Tibial nerve (tissue), 4 donors: ENCODE results near the gene USP13. TPM values are rescaled to one million over a fixed set of nuclear protein-coding genes. Genes with fewer than 3 reads are reported as not detected.

Experiments used
- DNase-seq, 2 donors: peaks; one replicate each; pipeline ENCODE4 v3.0.0-alpha.2; 2019; ENCODE audit warnings: low spot score in 2 of 2
- H3K27ac ChIP-seq, 4 donors: fragments of 200-600 bp; sonication (generic) in 3 of 4; one replicate each; pipeline ENCODE4 v1.5.1; 2017 to 2019; ENCODE audit warnings: mild to moderate bottlenecking in 1 of 4
- H3K27me3 ChIP-seq, 2 donors: fragments of 200-600 bp; sonication (generic) in 1 of 2; one replicate each; pipeline versions ENCODE4 v1.5.1 to v1.6.0; 2017 to 2019
- H3K36me3 ChIP-seq, 3 donors: fragments of 200-600 bp; sonication (generic); one replicate each; pipeline ENCODE4 v1.5.1; 2018 to 2019
- H3K4me1 ChIP-seq, 4 donors: fragments of 200-600 bp; sonication (generic) in 3 of 4; one replicate each; pipeline ENCODE4 v1.5.1; 2017 to 2019
- H3K4me3 ChIP-seq, 4 donors: fragments of 200-600 bp; sonication (generic) in 3 of 4; one replicate each; pipeline ENCODE4 v1.5.1; 2017 to 2019; ENCODE audit warnings: mild to moderate bottlenecking in 1 of 4, moderate library complexity in 1 of 4
- H3K9me3 ChIP-seq, 4 donors: fragments of 200-600 bp; sonication (generic) in 3 of 4; one replicate each; pipeline ENCODE4 v1.5.1; 2017 to 2019
- EP300 ChIP-seq, 2 donors: sonication (generic); formaldehyde crosslinking; IDR thresholded peaks; one replicate each; pipeline ENCODE4 v1.6.1; 2017; ENCODE audit warnings: antibody characterized with exemption in 2 of 2, mild to moderate bottlenecking in 1 of 2
- POLR2A ChIP-seq, 2 donors: fragments of 450-650 bp; IDR thresholded peaks; one replicate each; pipeline ENCODE4 v1.6.1; 2017; ENCODE audit warnings: antibody characterized with exemption in 2 of 2, mild to moderate bottlenecking in 2 of 2, moderate library complexity in 2 of 2
- WGBS, 2 donors: methylation state at CpG; one replicate each; pipeline ENCODE4 v1.1.5; 2018; 5-methylcytosine and 5-hydroxymethylcytosine counted together
- total RNA-seq, 4 donors: library from RNA; depleted of rRNA; stranded (reverse); fragments of >200 nt; gene quantifications; one replicate each; pipeline ENCODE4 v1.1.0, GENCODE V29; 2016
- TF ChIP-seq, protein P1 (sequence below), 5 experiments: fragments of 200-600 bp in 3 of 5; fragments of 450-650 bp in 2 of 5; sonication (generic) in 3 of 5; IDR thresholded peaks; one replicate each; pipeline ENCODE4 v1.5.1; 2016 to 2019; ENCODE audit warnings: antibody characterized with exemption in 5 of 5, mild to moderate bottlenecking in 3 of 5, moderate library complexity in 2 of 5

Gene USP13
- total RNA-seq, 4 donors from 2014 or later: 9.8 to 16.7 (median 14.2) TPM

- no peak for DNase-seq
- 44 to 65% methylated on average over 1 of the region's 1 CpG for WGBS, 2 donors
- Histone ChIP-seq H3K4me1 (peaks cover 0 to 30% (median 2%) of the 10 kb centered on the region in 4 donors), H3K27me3 (no peaks in the 10 kb centered on the region), H3K4me3 (no peak overlapping the region), H3K9me3 (no peaks in the 10 kb centered on the region), H3K27ac (no peak overlapping the region), H3K36me3 (no peaks in the 10 kb centered on the region)
- no peak for TF ChIP-seq EP300 (IDR thresholded peaks at IDR 0.05)
- TF ChIP-seq POLR2A (IDR thresholded peaks at IDR 0.05): no peak
- TF ChIP-seq, protein P1, sequence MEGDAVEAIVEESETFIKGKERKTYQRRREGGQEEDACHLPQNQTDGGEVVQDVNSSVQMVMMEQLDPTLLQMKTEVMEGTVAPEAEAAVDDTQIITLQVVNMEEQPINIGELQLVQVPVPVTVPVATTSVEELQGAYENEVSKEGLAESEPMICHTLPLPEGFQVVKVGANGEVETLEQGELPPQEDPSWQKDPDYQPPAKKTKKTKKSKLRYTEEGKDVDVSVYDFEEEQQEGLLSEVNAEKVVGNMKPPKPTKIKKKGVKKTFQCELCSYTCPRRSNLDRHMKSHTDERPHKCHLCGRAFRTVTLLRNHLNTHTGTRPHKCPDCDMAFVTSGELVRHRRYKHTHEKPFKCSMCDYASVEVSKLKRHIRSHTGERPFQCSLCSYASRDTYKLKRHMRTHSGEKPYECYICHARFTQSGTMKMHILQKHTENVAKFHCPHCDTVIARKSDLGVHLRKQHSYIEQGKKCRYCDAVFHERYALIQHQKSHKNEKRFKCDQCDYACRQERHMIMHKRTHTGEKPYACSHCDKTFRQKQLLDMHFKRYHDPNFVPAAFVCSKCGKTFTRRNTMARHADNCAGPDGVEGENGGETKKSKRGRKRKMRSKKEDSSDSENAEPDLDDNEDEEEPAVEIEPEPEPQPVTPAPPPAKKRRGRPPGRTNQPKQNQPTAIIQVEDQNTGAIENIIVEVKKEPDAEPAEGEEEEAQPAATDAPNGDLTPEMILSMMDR (IDR thresholded peaks at IDR 0.05): no peak
Measured at GRCh38 chr3:179666030-179666429, 13.2 kb downstream of the USP13 start.

GRCh38 chr3:179666436-179667035, 13.7 kb downstream of the USP13 start:
- H3K4me3 ChIP-seq: no peak overlapping the region
- no peaks in the 10 kb centered on the region for H3K9me3 ChIP-seq
- H3K4me1 ChIP-seq: peaks cover 0 to 30% (median 2%) of the 10 kb centered on the region in 4 donors
- no peak for TF ChIP-seq POLR2A (IDR thresholded peaks at IDR 0.05)
- TF ChIP-seq, protein P1 (IDR thresholded peaks at IDR 0.05): no peak
- no peak for TF ChIP-seq EP300 (IDR thresholded peaks at IDR 0.05)
- H3K36me3 ChIP-seq: no peaks in the 10 kb centered on the region
- no peak overlapping the region for H3K27ac ChIP-seq
- no peak for DNase-seq
- no peaks in the 10 kb centered on the region for H3K27me3 ChIP-seq
- 49 to 55% methylated on average over 8 of the region's 8 CpGs for WGBS, 2 donors

- DNase-seq: no peak
- H3K4me1 ChIP-seq: peaks cover 0 to 15% (median 0%) of the 10 kb centered on the region in 4 donors
- no peak overlapping the region for H3K4me3 ChIP-seq
- WGBS, 2 donors: 95 to 100% methylated on average over 1 of the region's 1 CpG
- no peak overlapping the region for H3K27ac ChIP-seq
- H3K27me3 ChIP-seq: no peaks in the 10 kb centered on the region
- no peaks in the 10 kb centered on the region for H3K9me3 ChIP-seq
- H3K36me3 ChIP-seq: no peaks in the 10 kb centered on the region
- no peak for TF ChIP-seq EP300 (IDR thresholded peaks at IDR 0.05)
- TF ChIP-seq, protein P1 (IDR thresholded peaks at IDR 0.05): no peak
- TF ChIP-seq POLR2A (IDR thresholded peaks at IDR 0.05): no peak
Measured at GRCh38 chr3:179668429-179668828, 15.6 kb downstream of the USP13 start.

DNA sequence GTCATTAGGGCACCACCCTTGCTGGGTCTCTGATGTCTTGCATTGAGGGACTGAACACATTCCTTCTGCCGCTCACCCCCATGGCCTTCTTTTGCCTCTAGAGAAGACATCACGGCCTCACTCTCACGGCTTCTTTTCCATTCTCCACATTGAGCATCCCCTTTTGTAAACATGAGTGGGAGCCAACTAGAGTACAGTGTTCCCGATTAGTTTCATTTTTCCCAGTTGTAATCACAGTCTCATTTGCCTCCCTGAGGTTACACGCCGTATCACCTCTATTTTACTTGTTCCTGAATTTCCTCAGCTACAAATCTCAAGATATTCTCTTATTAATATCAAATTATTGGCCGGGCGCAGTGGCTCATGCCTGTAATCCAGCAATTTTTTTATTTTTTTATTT, 17.5 kb downstream of the USP13 start:
- Histone ChIP-seq H3K9me3 (no peaks in the 10 kb centered on the region), H3K27me3 (no peaks in the 10 kb centered on the region), H3K4me3 (no peak overlapping the region), H3K4me1 (peaks cover 0 to 13% (median 0%) of the 10 kb centered on the region in 4 donors), H3K27ac (no peak overlapping the region), H3K36me3 (no peaks in the 10 kb centered on the region)
- no peak for TF ChIP-seq EP300 (IDR thresholded peaks at IDR 0.05)
- TF ChIP-seq, protein P1 (IDR thresholded peaks at IDR 0.05): no peak
- TF ChIP-seq POLR2A (IDR thresholded peaks at IDR 0.05): no peak
- no peak for DNase-seq
- 80 to 89% methylated on average over 8 of the region's 8 CpGs for WGBS, 2 donors

- peaks cover 0 to 5% (median 0%) of the 10 kb centered on the region in 4 donors for H3K4me1 ChIP-seq
- H3K27me3 ChIP-seq: no peaks in the 10 kb centered on the region
- no peaks in the 10 kb centered on the region for H3K36me3 ChIP-seq
- no peak overlapping the region for H3K4me3 ChIP-seq
- H3K9me3 ChIP-seq: no peaks in the 10 kb centered on the region
- no peak for DNase-seq
- WGBS, 2 donors: 92 to 100% methylated on average over 1 of the region's 1 CpG
- H3K27ac ChIP-seq: peak overlapping the region in 1 of 4 donors; percentile 30
- TF ChIP-seq, protein P1 (IDR thresholded peaks at IDR 0.05): no peak
- TF ChIP-seq POLR2A (IDR thresholded peaks at IDR 0.05) (no peak), EP300 (IDR thresholded peaks at IDR 0.05) (no peak)
Measured at GRCh38 chr3:179671309-179671708, 18.5 kb downstream of the USP13 start.
